ENCODE results near the gene LRRC73. TPM values are rescaled to one million over a fixed set of nuclear protein-coding genes. Genes with fewer than 3 reads are reported as not detected.
A peak's percentile ranks its signal among the peaks of the same experiment; 100 is the strongest.

LRRC73 gene
- total RNA-seq, 1 experiment from 2014 or later: 0.14 TPM

- Histone ChIP-seq H3K27ac (peak overlapping the region; percentile 62), H3K36me3 (no peaks in the 10 kb centered on the region), H3K27me3 (no peaks in the 10 kb centered on the region), H3K9me3 (replicated peaks) (no peaks in the 10 kb centered on the region), H3K4me3 (peak overlapping the region; percentile 15), H3K4me1 (peaks cover 46% of the 10 kb centered on the region)
- DNase-seq: peak; percentile 89 to 92
Measured at GRCh38 chr6:43491750-43492661, 18.1 kb downstream of the LRRC73 start.

DNA sequence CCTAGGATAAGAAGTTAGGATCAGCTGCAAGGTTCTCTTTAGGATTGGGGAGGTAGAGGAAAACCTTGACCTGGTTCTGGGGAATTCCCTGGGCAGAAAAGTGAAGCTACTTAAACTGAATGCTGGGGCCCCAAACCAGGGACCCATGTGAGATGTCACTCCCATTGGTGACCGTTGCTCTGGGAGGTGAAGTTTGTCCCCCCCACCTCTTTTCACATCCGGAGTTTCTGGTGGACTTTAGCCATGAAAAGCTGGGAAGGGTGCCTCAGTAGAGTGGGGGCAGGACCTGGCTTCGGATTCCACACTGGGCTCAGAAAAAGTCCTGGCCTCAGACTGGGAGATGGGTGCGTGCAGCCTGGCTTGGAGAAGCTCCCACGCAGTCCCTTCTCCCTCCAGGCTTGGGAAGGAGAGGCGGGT, 19.6 kb downstream of the LRRC73 start:
- DNase-seq: no peak
- H3K36me3 ChIP-seq: no peaks in the 10 kb centered on the region
- H3K4me3 ChIP-seq: no peak overlapping the region
- H3K27ac ChIP-seq: no peak overlapping the region; the same call in 1 of the 2 replicates
- no peaks in the 10 kb centered on the region for H3K27me3 ChIP-seq
- H3K9me3 ChIP-seq (replicated peaks): no peaks in the 10 kb centered on the region
- peaks cover 41% of the 10 kb centered on the region for H3K4me1 ChIP-seq

DNA sequence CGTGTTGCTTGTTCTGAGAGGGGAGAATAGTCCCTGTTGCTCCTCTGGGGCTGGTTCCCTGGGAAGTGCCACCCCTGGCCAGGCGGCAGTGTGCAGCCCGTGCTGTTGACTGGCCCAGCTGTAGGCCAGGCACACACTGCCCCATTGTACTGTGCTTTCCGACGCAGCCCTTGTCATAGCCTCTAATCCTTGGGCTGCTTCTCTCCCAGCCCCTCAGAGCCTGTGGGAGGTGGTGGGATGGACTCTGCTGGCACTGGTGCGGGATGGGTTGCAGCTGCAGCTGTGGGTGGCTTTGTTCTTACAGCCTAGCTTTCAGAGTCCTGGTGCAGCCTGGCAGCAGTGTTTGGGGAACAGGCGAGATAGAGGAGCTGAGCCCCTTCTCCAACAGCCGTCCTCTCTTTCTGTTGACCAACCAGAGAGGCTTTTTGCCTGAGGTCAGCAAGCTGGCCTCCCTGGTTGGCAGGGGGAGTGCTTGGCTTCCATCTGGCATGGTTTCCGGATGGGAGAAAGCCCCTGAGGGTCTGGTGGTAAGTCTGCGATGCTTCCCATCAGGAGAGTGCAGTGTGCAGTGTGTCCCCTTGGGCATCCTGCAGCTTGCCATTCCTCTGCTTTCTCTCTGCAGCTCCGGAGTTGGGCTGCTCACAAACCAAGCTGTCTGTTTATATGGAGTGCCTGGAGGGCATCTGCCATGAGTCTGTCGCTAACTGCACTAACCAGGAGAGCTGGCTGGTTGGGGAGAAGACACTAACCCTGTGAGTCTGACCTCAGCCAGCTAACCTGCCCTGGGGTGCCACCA, 20.7 kb downstream of the LRRC73 start:
- DNase-seq: peak; percentile 93 to 95
- Histone ChIP-seq H3K36me3 (no peaks in the 10 kb centered on the region), H3K27ac (peak overlapping the region; percentile 89), H3K9me3 (replicated peaks) (no peaks in the 10 kb centered on the region), H3K4me1 (peaks cover 41% of the 10 kb centered on the region), H3K4me3 (no peak overlapping the region), H3K27me3 (no peaks in the 10 kb centered on the region)

GRCh38 chr6:43488667-43489276, 21.4 kb downstream of the LRRC73 start:
- Histone ChIP-seq H3K9me3 (replicated peaks) (no peaks in the 10 kb centered on the region), H3K27ac (peak overlapping the region; percentile 89), H3K36me3 (no peaks in the 10 kb centered on the region), H3K27me3 (no peaks in the 10 kb centered on the region), H3K4me1 (peaks cover 36% of the 10 kb centered on the region), H3K4me3 (no peak overlapping the region)
- DNase-seq: no peak

DNA sequence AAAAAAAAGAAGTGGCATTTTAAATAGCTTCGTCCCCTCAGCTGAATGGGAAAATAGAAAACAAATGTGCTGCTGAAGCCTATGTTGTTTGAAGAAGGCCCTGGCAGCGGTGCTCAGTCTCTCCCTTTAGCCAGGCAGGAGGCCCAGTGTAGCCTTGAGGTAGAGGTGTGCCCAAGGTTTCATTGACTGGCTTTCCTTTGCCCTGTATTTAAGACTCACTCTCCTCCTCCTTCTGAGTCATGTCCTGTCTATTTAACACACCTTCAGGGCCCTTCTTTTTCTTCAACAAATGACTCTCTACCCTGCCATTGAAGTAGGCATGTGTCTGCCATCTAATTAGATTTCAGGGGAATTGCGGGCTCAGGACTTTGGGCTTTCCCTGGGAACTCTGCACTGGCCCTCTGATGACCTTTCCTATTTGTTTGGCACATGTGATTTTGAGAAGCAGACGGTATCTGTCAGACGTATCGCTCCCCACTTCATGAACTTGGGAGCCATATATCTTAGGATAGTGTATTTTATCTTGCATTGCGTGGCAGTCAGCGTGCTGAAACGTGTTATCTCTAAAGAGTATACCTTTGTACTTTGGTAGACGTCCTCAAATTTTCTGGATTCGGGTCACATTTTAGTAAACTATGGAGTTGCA, 28.4 kb downstream of the LRRC73 start:
- no peak overlapping the region for H3K4me3 ChIP-seq

GRCh38 chr6:43481075-43481474, 29.1 kb downstream of the LRRC73 start:
- H3K4me3 ChIP-seq: no peak overlapping the region
- H3K36me3 ChIP-seq: no peaks in the 10 kb centered on the region; the same call in 1 of the 2 replicates
- H3K9me3 ChIP-seq (replicated peaks): no peaks in the 10 kb centered on the region
- DNase-seq: no peak
- H3K4me1 ChIP-seq: peaks cover 16% of the 10 kb centered on the region
- H3K27me3 ChIP-seq: no peaks in the 10 kb centered on the region
- H3K27ac ChIP-seq: no peak overlapping the region

More for the DNA sequence above, 28.4 kb downstream of the LRRC73 start:
- no peaks in the 10 kb centered on the region for H3K27me3 ChIP-seq
- no peaks in the 10 kb centered on the region for H3K9me3 ChIP-seq (replicated peaks)
- no peak for DNase-seq
- peaks cover 10% of the 10 kb centered on the region; the same call in 1 of the 2 replicates for H3K4me1 ChIP-seq
- H3K27ac ChIP-seq: no peak overlapping the region
- no peaks in the 10 kb centered on the region; the same call in 1 of the 2 replicates for H3K36me3 ChIP-seq

DNA sequence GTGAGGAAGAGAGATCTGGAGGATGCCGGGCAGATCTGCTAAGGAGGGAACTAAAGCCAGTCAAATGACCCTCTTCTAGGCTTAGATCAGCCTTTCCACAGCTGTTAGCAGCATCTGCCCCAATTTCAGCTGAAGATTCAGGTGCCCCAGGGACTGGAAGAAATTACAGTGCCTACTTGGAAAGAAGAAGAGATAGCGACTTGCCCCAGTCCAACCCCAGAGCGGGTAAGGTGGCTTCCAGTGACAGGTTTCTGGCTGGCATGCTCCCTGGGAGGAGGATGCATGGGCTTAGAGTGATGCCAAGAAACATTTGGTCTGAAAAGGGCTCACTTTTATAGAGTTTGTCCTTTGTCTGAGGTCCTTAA, 32.2 kb downstream of the LRRC73 start:
- Histone ChIP-seq H3K9me3 (replicated peaks) (no peaks in the 10 kb centered on the region), H3K36me3 (no peaks in the 10 kb centered on the region; the same call in 1 of the 2 replicates), H3K4me1 (peaks cover 29% of the 10 kb centered on the region), H3K4me3 (peak overlapping the region; percentile 72), H3K27me3 (no peaks in the 10 kb centered on the region), H3K27ac (peak overlapping the region; percentile 78)
- DNase-seq: no peak

GRCh38 chr6:43477235-43478007, 32.7 kb downstream of the LRRC73 start, which contains the start of gene TJAP1:
TSS of gene TJAP1 (plus strand) at chr6:43477570. CDS start at chr6:43499002, 21,432 bp downstream.
- Histone ChIP-seq H3K4me3 (peak within 1 kb of the TSS; percentile 72), H3K36me3 (no peaks in the 10 kb centered on the region; the same call in 1 of the 2 replicates), H3K27me3 (no peaks in the 10 kb centered on the region), H3K27ac (peak within 1 kb of the TSS; percentile 78), H3K9me3 (replicated peaks) (no peaks in the 10 kb centered on the region), H3K4me1 (peaks cover 29% of the 10 kb centered on the region)
- peak; percentile 93 to 95 for DNase-seq

DNA sequence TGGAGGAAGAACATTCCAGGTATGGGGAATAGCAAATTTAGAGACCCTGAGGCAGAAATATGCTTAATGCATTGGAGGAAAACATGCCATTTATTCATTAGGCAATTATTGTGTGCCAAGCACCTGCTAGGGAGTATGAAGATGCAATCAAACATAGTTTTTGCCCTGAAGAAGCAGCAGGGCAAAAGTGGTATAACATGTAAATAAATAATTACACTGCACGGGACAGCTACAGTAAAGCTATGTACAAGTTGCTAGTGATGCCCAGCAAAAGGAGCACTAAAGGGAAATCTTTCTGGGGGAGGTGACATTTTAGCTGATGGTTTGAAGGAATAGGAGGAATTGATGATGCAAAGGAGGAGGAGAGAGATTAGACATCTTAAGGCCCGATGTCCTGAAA, 33.4 kb downstream of the LRRC73 start:
- Histone ChIP-seq H3K27me3 (no peaks in the 10 kb centered on the region), H3K36me3 (no peaks in the 10 kb centered on the region; the same call in 1 of the 2 replicates), H3K4me1 (peaks cover 29% of the 10 kb centered on the region), H3K4me3 (peak overlapping the region; percentile 72), H3K9me3 (replicated peaks) (no peaks in the 10 kb centered on the region), H3K27ac (no peak overlapping the region)
- no peak for DNase-seq

GRCh38 chr6:43475516-43475915, 34.6 kb downstream of the LRRC73 start:
- H3K27me3 ChIP-seq: no peaks in the 10 kb centered on the region
- no peaks in the 10 kb centered on the region; the same call in 1 of the 2 replicates for H3K36me3 ChIP-seq
- no peak overlapping the region for H3K4me3 ChIP-seq
- peak overlapping the region; percentile 7; the same call in 1 of the 2 replicates for H3K27ac ChIP-seq
- no peaks in the 10 kb centered on the region for H3K9me3 ChIP-seq (replicated peaks)
- DNase-seq: peak; percentile 85 to 93
- peaks cover 29% of the 10 kb centered on the region for H3K4me1 ChIP-seq

DNA sequence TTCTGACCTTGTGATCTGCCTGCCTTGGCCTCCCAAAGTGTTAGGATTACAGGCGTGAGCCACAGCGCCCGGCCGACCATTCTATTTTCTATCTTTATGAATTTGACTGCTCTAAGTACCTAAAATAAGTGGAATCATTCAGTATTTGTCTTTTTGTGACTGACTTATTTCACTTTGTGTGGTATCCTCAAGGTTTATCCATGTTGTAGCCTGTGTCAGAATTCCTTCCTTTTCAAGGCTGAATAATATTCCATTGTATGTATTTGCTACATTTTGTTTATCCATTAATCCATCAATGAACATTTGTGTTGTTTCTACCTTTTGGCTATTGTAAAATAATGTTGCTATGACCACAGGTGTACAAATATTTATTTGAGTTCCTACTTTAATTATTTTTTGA, 37.6 kb downstream of the LRRC73 start:
- Histone ChIP-seq H3K36me3 (no peaks in the 10 kb centered on the region), H3K9me3 (replicated peaks) (no peaks in the 10 kb centered on the region), H3K4me3 (no peak overlapping the region), H3K4me1 (peaks cover 22% of the 10 kb centered on the region), H3K27ac (no peak overlapping the region), H3K27me3 (no peaks in the 10 kb centered on the region)
- no peak for DNase-seq

- no peak overlapping the region for H3K4me3 ChIP-seq
- no peaks in the 10 kb centered on the region for H3K36me3 ChIP-seq
- no peak overlapping the region for H3K27ac ChIP-seq
- DNase-seq: no peak
- H3K9me3 ChIP-seq (replicated peaks): no peaks in the 10 kb centered on the region
- peaks cover 17% of the 10 kb centered on the region for H3K4me1 ChIP-seq
- H3K27me3 ChIP-seq: no peaks in the 10 kb centered on the region
Measured at GRCh38 chr6:43471399-43471798, 38.7 kb downstream of the LRRC73 start.

GRCh38 chr6:43469947-43470346, 40.2 kb downstream of the LRRC73 start:
- DNase-seq: no peak
- no peaks in the 10 kb centered on the region for H3K9me3 ChIP-seq (replicated peaks)
- no peak overlapping the region for H3K27ac ChIP-seq
- H3K27me3 ChIP-seq: no peaks in the 10 kb centered on the region
- no peaks in the 10 kb centered on the region for H3K36me3 ChIP-seq
- peaks cover 3% of the 10 kb centered on the region; the same call in 1 of the 2 replicates for H3K4me1 ChIP-seq
- no peak overlapping the region for H3K4me3 ChIP-seq

All from SJCRH30 (cell line).